GM19324 (cell line): Measurements from ENCODE around the gene CFAP410.
"Not testable (repeated sequence)": the region's sequence is repeated elsewhere in the genome, so short reads cannot be mapped to it uniquely, and the experiment has no call there.

Experiments
- ATAC-seq: cut with Tn5 transposase; IDR thresholded peaks from one replicate; pipeline ENCODE4 v1.9.1; 2021; ENCODE audit warnings: mild to moderate bottlenecking, moderate library complexity; ENCODE audit not compliant: unreplicated experiment, low FRiP score

CFAP410 gene

GRCh38 chr21:44289381-44290010 is 49.7 kb downstream of the CFAP410 start:
- no peak for ATAC-seq

GRCh38 chr21:44288251-44289110 is 50.7 kb downstream of the CFAP410 start:
- ATAC-seq, result no peak

GRCh38 chr21:44286716-44287632 is 52.2 kb downstream of the CFAP410 start:
- ATAC-seq, result no peak

- ATAC-seq, result no peak
Observed at GRCh38 chr21:44286086-44286715, 53.0 kb downstream of the CFAP410 start.

- ATAC-seq, result no peak
Observed at GRCh38 chr21:44285138-44285992, 53.8 kb downstream of the CFAP410 start, which contains the start of gene AIRE. AIRE (plus strand) TSS chr21:44285876; CDS start chr21:44286007, 131 bp downstream.

- ATAC-seq, result no peak
Observed at GRCh38 chr21:44283948-44284347, 55.2 kb downstream of the CFAP410 start.

GRCh38 chr21:44283211-44283785 is 55.9 kb downstream of the CFAP410 start:
- not testable (repeated sequence) for ATAC-seq

- ATAC-seq, result no peak
Observed at GRCh38 chr21:44282370-44282769, 56.8 kb downstream of the CFAP410 start.

GRCh38 chr21:44281801-44282200 is 57.4 kb downstream of the CFAP410 start:
- no peak for ATAC-seq

GRCh38 chr21:44279354-44280260 is 59.6 kb downstream of the CFAP410 start:
- no peak for ATAC-seq
